Renal pelvis (tissue), 4 donors: Measurements from ENCODE around the gene PLCH1. TPM values are rescaled to one million over a fixed set of nuclear protein-coding genes. Genes with fewer than 3 reads are reported as not detected.
A peak's percentile ranks its signal among the peaks of the same experiment; 100 is the strongest.

Experiments
- DNase-seq: peaks from one replicate; pipeline ENCODE4 v3.0.0-alpha.2; 2013
- polyA plus RNA-seq, 3 donors: library from polyadenylated mRNA; unstranded; fragments of 120-200 nt; gene quantifications; one replicate each; pipeline ENCODE4 v1.2.1, GENCODE V29; 2013; ENCODE audit not compliant: insufficient read length in 3 of 3

PLCH1 gene
- polyA plus RNA-seq, 3 donors = 10.7 to 12.8 (median 12.0) TPM

- peak; percentile 37 for DNase-seq
Measured at GRCh38 chr3:155608228-155608920, 136.5 kb downstream of the PLCH1 start.

GRCh38 chr3:155607761-155608160 is 137.1 kb downstream of the PLCH1 start:
- DNase-seq = no peak

GRCh38 chr3:155605571-155605970 is 139.3 kb downstream of the PLCH1 start:
- DNase-seq = no peak

GRCh38 chr3:155604967-155605366 is 139.9 kb downstream of the PLCH1 start:
- no peak for DNase-seq

GRCh38 chr3:155604126-155604525 is 140.7 kb downstream of the PLCH1 start:
- DNase-seq = no peak

- no peak for DNase-seq
Measured at GRCh38 chr3:155603302-155603701, 141.6 kb downstream of the PLCH1 start.

GRCh38 chr3:155602307-155602706 is 142.6 kb downstream of the PLCH1 start:
- no peak for DNase-seq

GRCh38 chr3:155598671-155599070 is 146.2 kb downstream of the PLCH1 start:
- DNase-seq = no peak

GRCh38 chr3:155596615-155597014 is 148.3 kb downstream of the PLCH1 start:
- no peak for DNase-seq

- DNase-seq = no peak
Measured at GRCh38 chr3:155595371-155595770, 149.5 kb downstream of the PLCH1 start.

GRCh38 chr3:155594526-155595187 is 150.2 kb downstream of the PLCH1 start:
- no peak for DNase-seq

GRCh38 chr3:155587581-155587980 is 157.3 kb downstream of the PLCH1 start:
- DNase-seq = no peak

- no peak for DNase-seq
Measured at GRCh38 chr3:155585384-155585783, 159.5 kb downstream of the PLCH1 start.

- no peak for DNase-seq
Measured at GRCh38 chr3:155581579-155581978, 163.3 kb downstream of the PLCH1 start.

GRCh38 chr3:155572085-155572484 is 172.8 kb downstream of the PLCH1 start:
- DNase-seq = no peak

GRCh38 chr3:155568295-155568694 is 176.6 kb downstream of the PLCH1 start:
- DNase-seq = no peak

GRCh38 chr3:155560594-155560993 is 184.3 kb downstream of the PLCH1 start:
- DNase-seq = no peak

- no peak for DNase-seq
Measured at GRCh38 chr3:155560135-155560534, 184.7 kb downstream of the PLCH1 start.

- DNase-seq = no peak
Measured at GRCh38 chr3:155556531-155556930, 188.3 kb downstream of the PLCH1 start.

GRCh38 chr3:155555479-155556060 is 189.3 kb downstream of the PLCH1 start:
- no peak for DNase-seq

- no peak for DNase-seq
Measured at GRCh38 chr3:155554777-155555451, 190.0 kb downstream of the PLCH1 start.

- DNase-seq = no peak
Measured at GRCh38 chr3:155553780-155554179, 191.1 kb downstream of the PLCH1 start.

- no peak for DNase-seq
Measured at GRCh38 chr3:155553326-155553725, 191.5 kb downstream of the PLCH1 start.
